CD4-positive, alpha-beta T cell treated with Interleukin-2 at 100 ng/mL for 4 hours (primary cell): ENCODE results near the gene CADM1.

ENCODE experiments used
- DNase-seq: peaks from one replicate; pipeline ENCODE4 v3.0.0-alpha.2; 2020; ENCODE audit warnings: low spot score

CADM1 gene

GRCh38 chr11:115349335-115350017, 154.7 kb downstream of the CADM1 start:
- DNase-seq: no peak

- no peak for DNase-seq
Measured at GRCh38 chr11:115348416-115348815, 155.8 kb downstream of the CADM1 start.

GRCh38 chr11:115347106-115347505, 157.1 kb downstream of the CADM1 start:
- no peak for DNase-seq

GRCh38 chr11:115345840-115346239, 158.4 kb downstream of the CADM1 start:
- DNase-seq: no peak

GRCh38 chr11:115345361-115345760, 158.9 kb downstream of the CADM1 start:
- no peak for DNase-seq

GRCh38 chr11:115344846-115345245, 159.4 kb downstream of the CADM1 start:
- no peak for DNase-seq

- DNase-seq: no peak
Measured at GRCh38 chr11:115342142-115342541, 162.1 kb downstream of the CADM1 start.

- DNase-seq: no peak
Measured at GRCh38 chr11:115340874-115341273, 163.3 kb downstream of the CADM1 start.

GRCh38 chr11:115338476-115338875, 165.7 kb downstream of the CADM1 start:
- DNase-seq: no peak

- DNase-seq: peak; percentile 15
Measured at GRCh38 chr11:115334932-115335788, 169.1 kb downstream of the CADM1 start.

GRCh38 chr11:115333949-115334348, 170.3 kb downstream of the CADM1 start:
- DNase-seq: no peak

GRCh38 chr11:115333121-115333520, 171.1 kb downstream of the CADM1 start:
- DNase-seq: no peak

GRCh38 chr11:115330684-115331482, 173.3 kb downstream of the CADM1 start:
- no peak for DNase-seq

GRCh38 chr11:115326526-115326925, 177.7 kb downstream of the CADM1 start:
- no peak for DNase-seq

GRCh38 chr11:115325523-115325922, 178.7 kb downstream of the CADM1 start:
- no peak for DNase-seq

GRCh38 chr11:115324581-115325432, 179.4 kb downstream of the CADM1 start:
- DNase-seq: peak; percentile 56

GRCh38 chr11:115322553-115323203, 181.5 kb downstream of the CADM1 start:
- DNase-seq: no peak

GRCh38 chr11:115321605-115322289, 182.5 kb downstream of the CADM1 start:
- DNase-seq: no peak

GRCh38 chr11:115317277-115318185, 186.7 kb downstream of the CADM1 start:
- DNase-seq: no peak
